Measurements from ENCODE around the gene NBPF12.
"Not testable (repeated sequence)": the region's sequence is repeated elsewhere in the genome, so short reads cannot be mapped to it uniquely, and the experiment has no call there.

DNA sequence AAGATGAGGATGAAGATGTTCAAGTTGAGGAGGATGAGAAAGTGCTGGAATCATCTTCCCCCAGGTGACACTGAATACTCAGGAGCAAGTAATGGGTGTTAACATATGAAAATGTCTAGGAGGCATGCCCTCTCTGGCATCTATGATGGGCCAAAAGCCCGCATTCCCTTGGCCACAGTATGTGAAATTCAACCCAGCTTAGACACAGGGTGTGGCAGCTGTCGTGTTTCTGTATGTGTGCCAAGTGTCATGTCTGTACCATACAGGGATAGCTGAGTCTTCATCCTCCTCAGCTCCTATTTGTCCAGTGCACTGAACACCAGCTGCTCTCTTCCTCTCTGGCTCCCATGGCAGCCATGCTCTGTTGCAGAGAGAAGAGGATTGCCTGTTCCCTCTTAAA lies 32.5 kb downstream of the NBPF12 start:
- TF ChIP-seq CTCF (conservative IDR thresholded peaks at IDR 0.05; ENCODE audit: low read length); EZH2phosphoT487 (IDR thresholded peaks at IDR 0.05; ENCODE audit: borderline replicate concordance, low read depth, low read length): not testable (repeated sequence)
